GM12864 (cell line): ENCODE data around the gene GLP1R.

Experiments
- DNase-seq: peaks from one replicate; pipeline ENCODE4 v3.0.0-alpha.2; 2011; ENCODE audit warnings: low read depth
- H3K4me3 ChIP-seq: 2 replicates; pipeline ENCODE4 v1.5.1; 2011; ENCODE audit warnings: mild to moderate bottlenecking, low read depth, low read length, control low read depth
- CTCF ChIP-seq: IDR thresholded peaks from 2 replicates; pipeline ENCODE4 v1.5.1; 2011; ENCODE audit warnings: low read depth, mild to moderate bottlenecking, moderate library complexity, low read length, control low read depth, inconsistent platforms; ENCODE audit errors: missing control alignments

GLP1R gene

GRCh38 chr6:39009476-39009875, 39.1 kb upstream of the GLP1R start:
- no peak for TF ChIP-seq CTCF
- no peak for DNase-seq
- H3K4me3 ChIP-seq: no peak overlapping the region

GRCh38 chr6:39016839-39017546, 31.6 kb upstream of the GLP1R start:
- no peak for DNase-seq
- H3K4me3 ChIP-seq: no peak overlapping the region
- TF ChIP-seq CTCF: no peak

- no peak overlapping the region for H3K4me3 ChIP-seq
- no peak for DNase-seq
- TF ChIP-seq CTCF: no peak
Measured at GRCh38 chr6:39017547-39017880, 31.1 kb upstream of the GLP1R start.

GRCh38 chr6:39018103-39018502, 30.5 kb upstream of the GLP1R start:
- no peak for DNase-seq
- TF ChIP-seq CTCF: no peak
- no peak overlapping the region for H3K4me3 ChIP-seq

- H3K4me3 ChIP-seq: no peak overlapping the region
- DNase-seq: no peak
- TF ChIP-seq CTCF: no peak
Measured at GRCh38 chr6:39020136-39020535, 28.4 kb upstream of the GLP1R start.

GRCh38 chr6:39021041-39021440, 27.5 kb upstream of the GLP1R start:
- no peak for TF ChIP-seq CTCF
- no peak overlapping the region for H3K4me3 ChIP-seq
- no peak for DNase-seq

- H3K4me3 ChIP-seq: no peak overlapping the region
- DNase-seq: no peak
- TF ChIP-seq CTCF: no peak
Measured at GRCh38 chr6:39021779-39022178, 26.8 kb upstream of the GLP1R start.
